ENCODE results near the gene CARNS1. TPM values are rescaled to one million over a fixed set of nuclear protein-coding genes. Genes with fewer than 3 reads are reported as not detected.

CARNS1 gene
- total and polyA plus RNA-seq, 2 of the 13 experiments (the other 11 are each of a cell fraction or from before 2014, with no cell fraction given), result not detected

DNA sequence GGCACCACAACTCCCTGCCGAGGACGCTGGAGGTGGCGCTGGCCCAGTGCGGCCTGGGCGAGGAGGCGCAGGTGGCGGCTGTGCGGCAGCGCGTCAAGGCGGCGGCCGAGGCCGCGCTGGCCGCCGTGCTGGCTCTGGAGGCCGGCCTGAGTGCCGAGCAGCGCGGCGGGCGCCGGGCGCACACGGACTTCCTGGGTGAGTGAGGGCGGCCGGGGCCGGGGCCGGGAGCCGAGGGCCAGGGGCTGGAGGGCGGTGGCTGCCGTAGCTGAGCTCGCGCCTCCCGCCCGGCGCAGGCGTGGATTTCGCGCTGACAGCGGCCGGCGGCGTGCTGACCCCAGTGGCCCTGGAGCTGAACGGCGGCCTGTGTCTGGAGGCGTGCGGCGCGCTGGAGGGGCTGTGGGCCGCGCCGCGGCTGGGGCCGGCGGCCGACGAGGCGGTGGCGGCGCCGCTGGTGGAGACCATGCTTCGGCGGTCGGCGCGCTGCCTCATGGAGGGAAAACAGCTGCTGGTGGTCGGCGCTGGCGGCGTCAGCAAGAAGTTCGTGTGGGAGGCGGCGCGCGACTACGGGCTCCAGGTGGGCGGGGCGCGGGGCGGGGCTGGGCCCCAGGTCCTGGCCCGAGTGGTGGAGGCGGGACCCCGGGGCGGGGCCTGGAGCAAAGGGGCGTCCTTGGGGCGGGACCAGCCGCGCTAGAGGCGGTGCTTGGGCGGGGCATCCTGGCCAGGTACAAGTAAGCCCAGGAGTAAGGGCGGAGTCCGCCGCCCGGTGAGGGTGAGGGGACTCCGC is 5.4 kb downstream of the CARNS1 start (continued):
- TF ChIP-seq ZNF776 (CRISPR knock-in tag; IDR thresholded peaks at IDR 0.05) (peak; percentile 57; the same call in 1 of the 2 replicates), PRMT3 (CRISPR knock-in tag; IDR thresholded peaks at IDR 0.05; ENCODE audit: borderline replicate concordance, low read depth) (0 out of 2 replicates have a peak, but pooled peaks have one; percentile 40), ELF4 (CRISPR knock-in tag; IDR thresholded peaks at IDR 0.05; ENCODE audit: borderline replicate concordance) (no peak), ZNF672 (CRISPR knock-in tag; IDR thresholded peaks at IDR 0.05) (no peak), MIER3 (CRISPR knock-in tag; IDR thresholded peaks at IDR 0.05; ENCODE audit: borderline replicate concordance) (no peak), NCOR1 (IDR thresholded peaks at IDR 0.05; ENCODE audit: borderline replicate concordance, low read length) (no peak), ELF3 (CRISPR knock-in tag; IDR thresholded peaks at IDR 0.05) (no peak; the same call in 1 of the 2 replicates), EZH2 (conservative IDR thresholded peaks at IDR 0.05; ENCODE audit: low read depth, low read length) (no peak), NR2F6 (IDR thresholded peaks at IDR 0.05) (no peak), NR2F6 (CRISPR knock-in tag; IDR thresholded peaks at IDR 0.05) (no peak), ZNF282 (IDR thresholded peaks at IDR 0.05; ENCODE audit: partially characterized antibody) (no peak), DNMT1 (CRISPR knock-in tag; IDR thresholded peaks at IDR 0.05) (no peak), DPF2 (CRISPR knock-in tag; IDR thresholded peaks at IDR 0.05; ENCODE audit: borderline replicate concordance, low read depth) (no peak), ZNF207 (IDR thresholded peaks at IDR 0.05; ENCODE audit: borderline replicate concordance) (no peak), ZNF552 (CRISPR knock-in tag; IDR thresholded peaks at IDR 0.05; ENCODE audit: borderline replicate concordance) (no peak), POLR2AphosphoS2 (IDR thresholded peaks at IDR 0.05; ENCODE audit: low read depth, low read length) (no peak), ZFP41 (CRISPR knock-in tag; IDR thresholded peaks at IDR 0.05; ENCODE audit: borderline replicate concordance) (no peak)
- TF ChIP-seq, protein P1, sequence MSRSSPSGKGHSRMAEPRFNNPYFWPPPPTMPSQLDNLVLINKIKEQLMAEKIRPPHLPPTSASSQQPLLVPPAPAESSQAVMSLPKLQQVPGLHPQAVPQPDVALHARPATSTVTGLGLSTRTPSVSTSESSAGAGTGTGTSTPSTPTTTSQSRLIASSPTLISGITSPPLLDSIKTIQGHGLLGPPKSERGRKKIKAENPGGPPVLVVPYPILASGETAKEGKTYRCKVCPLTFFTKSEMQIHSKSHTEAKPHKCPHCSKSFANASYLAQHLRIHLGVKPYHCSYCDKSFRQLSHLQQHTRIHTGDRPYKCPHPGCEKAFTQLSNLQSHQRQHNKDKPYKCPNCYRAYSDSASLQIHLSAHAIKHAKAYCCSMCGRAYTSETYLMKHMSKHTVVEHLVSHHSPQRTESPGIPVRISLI (CRISPR knock-in tag; IDR thresholded peaks at IDR 0.05; ENCODE audit: borderline replicate concordance), result no peak
- TF ChIP-seq, protein P2, sequence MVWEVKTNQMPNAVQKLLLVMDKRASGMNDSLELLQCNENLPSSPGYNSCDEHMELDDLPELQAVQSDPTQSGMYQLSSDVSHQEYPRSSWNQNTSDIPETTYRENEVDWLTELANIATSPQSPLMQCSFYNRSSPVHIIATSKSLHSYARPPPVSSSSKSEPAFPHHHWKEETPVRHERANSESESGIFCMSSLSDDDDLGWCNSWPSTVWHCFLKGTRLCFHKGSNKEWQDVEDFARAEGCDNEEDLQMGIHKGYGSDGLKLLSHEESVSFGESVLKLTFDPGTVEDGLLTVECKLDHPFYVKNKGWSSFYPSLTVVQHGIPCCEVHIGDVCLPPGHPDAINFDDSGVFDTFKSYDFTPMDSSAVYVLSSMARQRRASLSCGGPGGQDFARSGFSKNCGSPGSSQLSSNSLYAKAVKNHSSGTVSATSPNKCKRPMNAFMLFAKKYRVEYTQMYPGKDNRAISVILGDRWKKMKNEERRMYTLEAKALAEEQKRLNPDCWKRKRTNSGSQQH (CRISPR knock-in tag; IDR thresholded peaks at IDR 0.05; ENCODE audit: low read depth), result 0 out of 2 replicates have a peak, but pooled peaks have one; percentile 55
- TF ChIP-seq, protein P3, sequence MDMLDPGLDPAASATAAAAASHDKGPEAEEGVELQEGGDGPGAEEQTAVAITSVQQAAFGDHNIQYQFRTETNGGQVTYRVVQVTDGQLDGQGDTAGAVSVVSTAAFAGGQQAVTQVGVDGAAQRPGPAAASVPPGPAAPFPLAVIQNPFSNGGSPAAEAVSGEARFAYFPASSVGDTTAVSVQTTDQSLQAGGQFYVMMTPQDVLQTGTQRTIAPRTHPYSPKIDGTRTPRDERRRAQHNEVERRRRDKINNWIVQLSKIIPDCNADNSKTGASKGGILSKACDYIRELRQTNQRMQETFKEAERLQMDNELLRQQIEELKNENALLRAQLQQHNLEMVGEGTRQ (IDR thresholded peaks at IDR 0.05; ENCODE audit: low read depth, low read length), result no peak
- TF ChIP-seq, protein P3 (CRISPR knock-in tag; IDR thresholded peaks at IDR 0.05; ENCODE audit: borderline replicate concordance), result no peak
- TF ChIP-seq, protein P4, sequence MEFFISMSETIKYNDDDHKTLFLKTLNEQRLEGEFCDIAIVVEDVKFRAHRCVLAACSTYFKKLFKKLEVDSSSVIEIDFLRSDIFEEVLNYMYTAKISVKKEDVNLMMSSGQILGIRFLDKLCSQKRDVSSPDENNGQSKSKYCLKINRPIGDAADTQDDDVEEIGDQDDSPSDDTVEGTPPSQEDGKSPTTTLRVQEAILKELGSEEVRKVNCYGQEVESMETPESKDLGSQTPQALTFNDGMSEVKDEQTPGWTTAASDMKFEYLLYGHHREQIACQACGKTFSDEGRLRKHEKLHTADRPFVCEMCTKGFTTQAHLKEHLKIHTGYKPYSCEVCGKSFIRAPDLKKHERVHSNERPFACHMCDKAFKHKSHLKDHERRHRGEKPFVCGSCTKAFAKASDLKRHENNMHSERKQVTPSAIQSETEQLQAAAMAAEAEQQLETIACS (CRISPR knock-in tag; IDR thresholded peaks at IDR 0.05), result no peak
- TF ChIP-seq, protein P5, sequence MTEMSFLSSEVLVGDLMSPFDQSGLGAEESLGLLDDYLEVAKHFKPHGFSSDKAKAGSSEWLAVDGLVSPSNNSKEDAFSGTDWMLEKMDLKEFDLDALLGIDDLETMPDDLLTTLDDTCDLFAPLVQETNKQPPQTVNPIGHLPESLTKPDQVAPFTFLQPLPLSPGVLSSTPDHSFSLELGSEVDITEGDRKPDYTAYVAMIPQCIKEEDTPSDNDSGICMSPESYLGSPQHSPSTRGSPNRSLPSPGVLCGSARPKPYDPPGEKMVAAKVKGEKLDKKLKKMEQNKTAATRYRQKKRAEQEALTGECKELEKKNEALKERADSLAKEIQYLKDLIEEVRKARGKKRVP (CRISPR knock-in tag; IDR thresholded peaks at IDR 0.05), result no peak
